Mesenchymal stem cell (in vitro differentiated cells and primary cell): Measurements from ENCODE around the gene FURIN.

Experiments used
- DNase-seq: peaks from one replicate; pipeline ENCODE4 v3.0.0-alpha.2; 2013
- H2AFZ ChIP-seq: one replicate; pipeline ENCODE4 v1.6.1; 2013; ENCODE audit warnings: low read depth, mild to moderate bottlenecking, control low read depth, inconsistent platforms, low read length, moderate library complexity
- H2AK5ac ChIP-seq: 2 replicates; pipeline ENCODE4 v1.6.1; 2013; ENCODE audit warnings: low read length, moderate library complexity, mild to moderate bottlenecking, inconsistent platforms; ENCODE audit not compliant: severe bottlenecking
- H2BK120ac ChIP-seq: one replicate; pipeline ENCODE4 v1.6.1; 2013; ENCODE audit warnings: low read depth, mild to moderate bottlenecking, inconsistent platforms, low read length, moderate library complexity
- H2BK12ac ChIP-seq, 2 experiments: one replicate each; pipeline ENCODE4 v1.6.1; 2013; ENCODE audit warnings: inconsistent platforms in 2 of 2, low read length in 2 of 2, mild to moderate bottlenecking in 2 of 2, moderate library complexity in 2 of 2, control low read depth in 1 of 2
- H2BK15ac ChIP-seq: one replicate; pipeline ENCODE4 v1.6.1; 2013; ENCODE audit warnings: mild to moderate bottlenecking, low read depth, inconsistent platforms; ENCODE audit not compliant: poor library complexity, severe bottlenecking
- H2BK5ac ChIP-seq: 2 replicates; pipeline ENCODE4 v1.6.1; 2013; ENCODE audit warnings: low read depth, mild to moderate bottlenecking, low read length, control low read depth, inconsistent platforms; ENCODE audit not compliant: poor library complexity, severe bottlenecking
- H3K14ac ChIP-seq, 2 experiments: one replicate each; pipeline ENCODE4 v1.6.1; 2013; ENCODE audit warnings: inconsistent platforms in 2 of 2, low read length in 2 of 2, control low read depth in 1 of 2, mild to moderate bottlenecking in 1 of 2, moderate library complexity in 1 of 2
- H3K18ac ChIP-seq, 2 experiments: one replicate each; pipeline ENCODE4 v1.6.1; 2013; ENCODE audit warnings: inconsistent platforms in 2 of 2, low read length in 2 of 2, control low read depth in 1 of 2, low read depth in 1 of 2, mild to moderate bottlenecking in 1 of 2
- H3K23ac ChIP-seq, 2 experiments: one replicate each; pipeline ENCODE4 v1.6.1; 2013; ENCODE audit warnings: inconsistent platforms in 2 of 2, low read length in 2 of 2, mild to moderate bottlenecking in 2 of 2, moderate library complexity in 2 of 2, control low read depth in 1 of 2
- H3K27ac ChIP-seq: 2 replicates; pipeline ENCODE4 v1.5.1; 2013; ENCODE audit warnings: mild to moderate bottlenecking, moderate library complexity, low read length, control low read depth, inconsistent platforms; ENCODE audit not compliant: poor library complexity, severe bottlenecking
- H3K27me3 ChIP-seq, 2 experiments: 2 replicates each; pipeline versions ENCODE4 v1.6.1 to v1.7.0; 2013; ENCODE audit warnings: low read length in 2 of 2, mild to moderate bottlenecking in 2 of 2, moderate library complexity in 2 of 2, control low read depth in 1 of 2, inconsistent platforms in 1 of 2; ENCODE audit not compliant: control insufficient read depth in 1 of 2, insufficient read depth in 1 of 2
- H3K36me3 ChIP-seq, 2 experiments: 2 replicates each; pipeline versions ENCODE4 v1.6.1 to v1.7.0; 2013; ENCODE audit warnings: low read length in 2 of 2, control low read depth in 1 of 2, inconsistent platforms in 1 of 2, low read depth in 1 of 2, mild to moderate bottlenecking in 1 of 2; ENCODE audit not compliant: insufficient read depth in 2 of 2, control insufficient read depth in 1 of 2
- H3K4ac ChIP-seq, 2 experiments: one replicate each; pipeline ENCODE4 v1.6.1; 2013; ENCODE audit warnings: inconsistent platforms in 2 of 2, low read length in 2 of 2, mild to moderate bottlenecking in 2 of 2, moderate library complexity in 2 of 2, control low read depth in 1 of 2, low read depth in 1 of 2
- H3K4me1 ChIP-seq: 2 replicates; pipeline ENCODE4 v1.6.1; 2013; ENCODE audit warnings: low read depth, low read length, control low read depth; ENCODE audit not compliant: control insufficient read depth, insufficient read depth
- H3K4me2 ChIP-seq: 2 replicates; pipeline ENCODE4 v1.6.1; 2013; ENCODE audit warnings: low read length, mild to moderate bottlenecking, inconsistent platforms; ENCODE audit not compliant: poor library complexity, severe bottlenecking
- H3K4me3 ChIP-seq, 2 experiments: 2 replicates each; pipeline versions ENCODE4 v1.5.1 to v1.7.0; 2013; ENCODE audit warnings: low read length in 2 of 2, mild to moderate bottlenecking in 2 of 2, control low read depth in 1 of 2, low read depth in 1 of 2; ENCODE audit not compliant: insufficient read depth in 1 of 2
- H3K79me1 ChIP-seq: replicated peaks from 2 replicates; pipeline ENCODE4 v1.6.1; 2013; ENCODE audit warnings: mild to moderate bottlenecking, control low read depth, low read length, inconsistent platforms; ENCODE audit not compliant: poor library complexity, severe bottlenecking
- H3K9ac ChIP-seq: 2 replicates; pipeline ENCODE4 v1.7.0; 2013; ENCODE audit warnings: mild to moderate bottlenecking, low read length, moderate library complexity
- H3K9me3 ChIP-seq: 2 replicates; pipeline ENCODE4 v1.7.0; 2013; ENCODE audit warnings: mild to moderate bottlenecking, low read length; ENCODE audit not compliant: control insufficient read depth
- H4K8ac ChIP-seq: one replicate; pipeline ENCODE4 v1.6.1; 2013; ENCODE audit warnings: inconsistent platforms, mild to moderate bottlenecking, low read length, moderate library complexity
- H4K91ac ChIP-seq: one replicate; pipeline ENCODE4 v1.6.1; 2013; ENCODE audit warnings: mild to moderate bottlenecking, low read length, inconsistent platforms
- WGBS: methylation state at CpG from one replicate; pipeline ENCODE4 v1.1.7; 2013; ENCODE audit warnings: mixed read lengths; 5-methylcytosine and 5-hydroxymethylcytosine counted together

FURIN gene

GRCh38 chr15:90870354-90871138, 2.2 kb downstream of the FURIN start:
- Histone ChIP-seq H2BK12ac (peak overlapping the region; percentile 43 to 73), H3K4me3 (peak overlapping the region; percentile 73 to 94), H2AFZ (no peak overlapping the region), H3K4me1 (peaks cover 43% of the 10 kb centered on the region), H2BK5ac (no peak overlapping the region), H3K18ac (peak overlapping the region; percentile 88 to 96), H3K27me3 (no peaks in the 10 kb centered on the region), H3K14ac (peak overlapping the region in 1 of 2 experiments; percentile 7), H2BK120ac (peak overlapping the region; percentile 92), H3K9me3 (no peaks in the 10 kb centered on the region), H3K79me1 (peaks cover 3% of the 10 kb centered on the region), H3K27ac (peak overlapping the region; percentile 80), H2AK5ac (peak overlapping the region; percentile 58), H3K4ac (peak overlapping the region; percentile 92 to 93), H3K23ac (peak overlapping the region in 1 of 2 experiments; percentile 86), H4K8ac (peak overlapping the region; percentile 80), H3K4me2 (peak overlapping the region; percentile 80), H2BK15ac (peak overlapping the region; percentile 45), H4K91ac (peak overlapping the region; percentile 88), H3K9ac (peak overlapping the region; percentile 93), H3K36me3 (peaks cover 2 to 5% of the 10 kb centered on the region in 2 experiments)
- peak; percentile 62 for DNase-seq
- 35% methylated on average over 18 of the region's 19 CpGs for WGBS

GRCh38 chr15:90871139-90871715, 2.8 kb downstream of the FURIN start:
- Histone ChIP-seq H3K4me2 (peak overlapping the region; percentile 89), H3K36me3 (peaks cover 7 to 12% of the 10 kb centered on the region in 2 experiments), H2BK5ac (no peak overlapping the region), H3K9ac (peak overlapping the region; percentile 93), H2BK12ac (peak overlapping the region in 1 of 2 experiments; percentile 60), H3K79me1 (peaks cover 9% of the 10 kb centered on the region), H3K14ac (no peak overlapping the region), H3K4me1 (peaks cover 43% of the 10 kb centered on the region), H3K9me3 (no peaks in the 10 kb centered on the region), H3K4ac (peak overlapping the region; percentile 92 to 93), H2BK120ac (peak overlapping the region; percentile 92), H3K18ac (peak overlapping the region; percentile 88 to 96), H4K91ac (peak overlapping the region; percentile 88), H2AK5ac (no peak overlapping the region), H3K4me3 (peak overlapping the region; percentile 73 to 94), H2AFZ (no peak overlapping the region), H3K23ac (peak overlapping the region in 1 of 2 experiments; percentile 86), H4K8ac (peak overlapping the region; percentile 80), H3K27me3 (no peaks in the 10 kb centered on the region), H2BK15ac (peak overlapping the region; percentile 85), H3K27ac (peak overlapping the region; percentile 80)
- under 1% methylated on average over 18 of the region's 71 CpGs for WGBS
- peak; percentile 64 for DNase-seq

DNA sequence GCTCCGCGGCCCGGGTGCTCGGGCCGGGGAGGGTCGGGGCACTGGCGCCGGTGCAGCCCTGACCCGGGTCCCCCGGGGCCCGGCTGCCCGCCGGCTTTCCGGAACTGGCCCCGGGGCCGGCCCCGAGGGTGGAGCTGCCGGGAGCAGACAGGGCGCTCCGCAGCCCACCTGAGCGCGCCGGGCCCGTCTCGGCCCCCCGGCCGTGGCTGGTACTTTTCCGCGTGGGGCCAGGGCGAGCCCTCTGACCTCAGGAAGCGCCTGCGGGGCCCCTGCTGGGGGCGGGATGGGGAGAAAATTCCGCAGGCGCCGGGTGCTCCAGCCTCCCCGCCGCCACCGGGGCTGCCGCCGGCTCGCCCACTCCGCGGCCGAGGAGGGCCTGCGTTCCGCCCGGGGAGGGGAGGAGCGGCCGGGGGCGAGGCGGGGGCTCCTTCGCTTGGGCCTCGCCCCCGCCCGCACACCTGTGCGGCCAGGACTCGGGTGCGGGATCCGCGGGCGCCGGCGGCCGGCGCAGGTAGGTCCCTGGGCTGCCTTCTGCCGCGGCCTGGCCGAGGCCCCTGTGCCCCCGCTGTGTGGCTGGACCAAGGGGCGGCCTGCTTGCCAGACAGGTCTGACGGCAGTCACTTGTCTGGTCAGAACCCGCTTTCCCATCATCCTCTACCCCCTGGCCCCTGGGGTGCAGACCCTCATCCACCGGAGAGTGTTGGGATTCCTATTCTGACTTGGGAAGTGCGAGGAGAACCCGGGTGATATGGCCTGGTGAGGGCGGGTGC, 3.5 kb downstream of the FURIN start:
- peak; percentile 29 for DNase-seq
- Histone ChIP-seq H3K36me3 (peaks cover 14 to 19% of the 10 kb centered on the region in 2 experiments), H3K27ac (peak overlapping the region; percentile 82), H3K18ac (peak overlapping the region; percentile 87 to 88), H3K27me3 (no peaks in the 10 kb centered on the region), H3K4ac (peak overlapping the region; percentile 46 to 60), H3K9me3 (no peaks in the 10 kb centered on the region), H3K4me3 (peak overlapping the region; percentile 73 to 94), H2AK5ac (no peak overlapping the region), H3K79me1 (peaks cover 14% of the 10 kb centered on the region), H4K8ac (no peak overlapping the region), H2BK15ac (peak overlapping the region; percentile 85), H3K14ac (peak overlapping the region in 1 of 2 experiments; percentile 91), H4K91ac (peak overlapping the region; percentile 75), H3K4me1 (peaks cover 43% of the 10 kb centered on the region), H3K23ac (peak overlapping the region in 1 of 2 experiments; percentile 85), H2BK5ac (peak overlapping the region; percentile 35), H2BK12ac (peak overlapping the region; percentile 12 to 76), H2AFZ (no peak overlapping the region), H2BK120ac (peak overlapping the region; percentile 92), H3K9ac (peak overlapping the region; percentile 93), H3K4me2 (peak overlapping the region; percentile 89)
- WGBS: under 1% methylated on average over 50 of the region's 77 CpGs
